Neural progenitor cell (in vitro differentiated cells): ENCODE measurements around the gene ZNF142.

Experiments used
- CTCF ChIP-seq: fragments of 200-600 bp; sonication (generic); IDR thresholded peaks from 2 replicates; pipeline ENCODE4 v1.5.1; 2017; ENCODE audit warnings: antibody characterized with exemption, mild to moderate bottlenecking
- EZH2 ChIP-seq: fragments of 200-600 bp; sonication (generic); IDR thresholded peaks from 2 replicates; pipeline ENCODE4 v1.6.1; 2017; ENCODE audit warnings: antibody characterized with exemption, mild to moderate bottlenecking, moderate library complexity

DNA sequence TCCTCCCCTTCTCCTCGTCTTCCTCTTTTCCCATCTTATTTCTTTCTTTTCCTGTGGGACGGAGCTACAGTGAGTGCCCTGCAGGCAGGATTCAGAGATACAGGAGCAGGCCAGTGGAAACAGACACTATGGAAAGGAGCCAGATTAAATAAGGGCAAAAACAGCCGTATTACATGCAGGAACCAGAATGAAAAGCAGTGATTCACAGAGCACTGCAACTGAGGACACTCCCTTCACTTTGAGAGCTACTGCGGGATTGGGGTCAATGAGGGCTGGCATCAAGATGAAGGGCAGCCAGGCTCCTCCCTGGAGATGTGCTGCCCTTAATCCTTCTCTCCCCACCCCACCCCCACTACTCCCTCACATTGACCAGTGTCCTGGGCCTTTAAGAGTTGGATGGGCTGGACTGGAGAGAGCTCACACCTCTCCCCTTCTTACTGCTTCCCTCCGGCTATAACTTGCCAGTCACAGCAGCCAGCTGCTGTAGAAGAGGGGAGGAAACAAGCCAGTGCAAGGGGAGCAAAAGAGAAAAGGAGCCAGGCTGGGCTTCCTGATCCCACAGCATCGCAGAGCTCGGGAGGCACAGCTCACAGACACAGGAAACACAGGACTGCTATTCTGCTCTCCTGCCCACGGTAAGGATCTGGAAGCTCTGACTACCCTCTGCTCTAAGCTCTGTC, 51.8 kb downstream of the ZNF142 start, which contains the start of gene PLCD4:
- TF ChIP-seq CTCF (no peak), EZH2 (no peak)
